HG03097 (cell line): Measurements from ENCODE around the gene HSD17B11.
"Not testable (repeated sequence)": the region's sequence is repeated elsewhere in the genome, so short reads cannot be mapped to it uniquely, and the experiment has no call there.

ENCODE experiments used
- ATAC-seq: cut with Tn5 transposase; IDR thresholded peaks from one replicate; pipeline ENCODE4 v1.9.1; 2021; ENCODE audit not compliant: unreplicated experiment, low FRiP score

The HSD17B11 gene

DNA sequence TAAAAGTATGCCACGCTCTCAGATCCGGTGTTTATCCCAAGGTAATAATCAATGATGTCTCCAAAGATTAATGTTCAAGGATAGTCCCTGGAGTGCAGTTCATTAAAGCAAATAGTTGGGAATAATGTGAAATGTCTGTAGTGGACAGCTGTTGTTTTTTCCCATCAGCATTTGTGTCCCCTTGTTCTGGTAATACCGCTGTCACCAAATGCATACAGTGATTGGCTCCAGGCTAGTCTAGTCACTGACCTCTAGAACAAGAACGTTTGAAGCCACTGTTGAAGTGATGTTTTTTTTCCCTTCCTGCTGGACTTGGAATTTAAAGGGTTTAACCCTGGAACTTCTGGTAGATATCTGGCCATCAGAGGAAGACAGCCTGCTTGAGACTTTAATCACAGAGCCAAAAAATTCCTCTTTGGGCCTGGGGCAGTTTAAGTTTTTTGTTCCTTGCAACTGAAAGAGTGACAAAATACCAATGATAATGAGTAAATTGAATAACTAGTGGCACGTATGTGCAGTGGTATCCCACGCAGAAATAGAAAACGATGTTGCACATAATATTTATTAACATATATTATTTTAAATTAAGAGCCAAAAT is 30.6 kb downstream of the HSD17B11 start:
- no peak for ATAC-seq

DNA sequence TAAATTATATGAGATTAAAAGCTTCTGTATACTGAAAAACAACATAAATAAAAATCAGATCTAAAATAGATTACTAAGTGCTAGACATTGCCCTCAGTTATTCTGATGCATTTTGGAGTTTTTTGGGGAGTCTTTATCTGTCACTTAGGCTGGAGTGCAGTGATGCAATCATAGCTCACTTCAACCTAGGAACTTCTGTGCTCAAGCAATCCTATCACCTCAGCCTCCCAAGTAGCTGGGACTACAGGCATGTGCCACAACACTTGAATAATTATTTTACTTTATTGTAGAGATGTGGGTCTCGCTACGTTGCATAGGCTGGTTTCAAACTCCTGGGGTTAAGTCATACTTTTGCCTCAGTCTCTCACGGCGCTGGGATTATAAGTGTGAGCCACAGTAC is 31.7 kb downstream of the HSD17B11 start:
- no peak for ATAC-seq

DNA sequence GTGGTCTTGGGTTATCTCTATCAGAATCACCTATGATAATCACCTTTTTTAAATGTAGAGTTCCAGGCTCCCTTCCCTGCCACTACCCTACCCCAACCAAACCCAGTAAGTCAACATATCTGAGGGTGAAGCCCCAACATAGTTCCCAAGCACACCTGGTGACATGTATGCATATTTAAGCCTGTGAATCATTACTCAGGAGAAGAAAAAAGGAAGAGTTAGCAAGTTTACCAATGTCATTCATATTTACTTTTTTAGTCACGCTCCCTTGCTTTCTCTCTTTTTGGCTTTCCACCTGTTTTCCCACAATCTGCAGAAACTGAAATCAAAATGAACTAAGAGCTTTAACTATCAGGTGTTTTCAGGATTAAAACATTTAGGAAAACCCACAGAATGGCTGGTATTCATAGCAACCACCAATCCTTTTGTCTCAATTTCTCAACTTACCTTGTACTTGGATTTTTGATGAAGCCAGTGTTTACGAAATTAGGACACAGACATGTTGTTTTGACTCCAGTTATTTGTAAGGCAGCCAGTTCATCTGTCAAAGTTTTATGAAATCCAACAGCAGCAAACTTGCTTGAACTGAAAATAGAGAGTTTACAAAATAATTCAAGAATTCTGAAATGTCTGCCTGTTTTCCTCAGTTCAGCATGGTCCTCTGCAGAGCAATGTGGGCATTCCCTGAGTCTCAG is 34.0 kb downstream of the HSD17B11 start:
- no peak for ATAC-seq

GRCh38 chr4:87354168-87355102 is 36.6 kb downstream of the HSD17B11 start:
- no peak for ATAC-seq

GRCh38 chr4:87353592-87353991 is 37.4 kb downstream of the HSD17B11 start:
- no peak for ATAC-seq

DNA sequence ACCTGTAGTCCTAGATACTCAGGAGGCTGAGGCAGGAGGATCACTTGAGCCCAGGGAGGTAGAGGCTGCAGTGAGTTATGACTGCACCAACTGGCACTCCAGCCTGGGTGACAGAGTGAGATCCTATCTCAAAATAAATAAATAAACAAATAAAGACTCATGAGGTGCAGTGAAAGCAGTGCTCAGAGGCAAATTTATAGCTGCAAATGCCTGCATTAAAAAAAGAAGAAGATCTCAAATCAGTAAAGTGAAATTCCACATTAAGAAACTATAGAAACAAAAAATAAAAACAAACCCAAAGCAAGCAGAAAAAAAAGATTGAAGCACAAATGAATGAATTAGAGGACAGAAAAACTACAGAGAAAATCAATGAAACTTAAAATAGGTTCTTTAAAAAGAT is 45.8 kb downstream of the HSD17B11 start:
- ATAC-seq, result no peak

- no peak for ATAC-seq
Measured at GRCh38 chr4:87342872-87343271, 48.1 kb downstream of the HSD17B11 start.

- ATAC-seq, result not testable (repeated sequence)
Measured at GRCh38 chr4:87341954-87342635, 48.9 kb downstream of the HSD17B11 start.

DNA sequence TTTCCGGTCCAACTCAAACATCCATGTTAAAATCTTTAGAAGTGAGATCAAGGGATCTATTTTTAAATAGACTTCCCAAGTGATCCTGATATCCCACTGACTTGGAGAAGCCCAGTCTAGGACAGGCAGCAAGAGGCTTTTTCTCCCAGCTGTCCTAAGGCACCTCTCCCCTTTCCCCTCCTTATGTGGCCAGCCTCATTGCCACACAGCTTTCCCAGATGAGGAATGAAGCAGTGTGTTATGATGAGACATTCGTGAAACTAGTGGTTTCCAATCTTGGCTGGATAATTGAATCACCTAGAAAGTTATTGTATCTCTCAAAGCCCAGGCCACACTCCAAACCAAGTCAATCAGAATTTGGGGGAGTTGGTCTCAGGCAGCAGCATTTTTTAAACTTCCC is 51.5 kb downstream of the HSD17B11 start:
- no peak for ATAC-seq

GRCh38 chr4:87337361-87337760 is 53.6 kb downstream of the HSD17B11 start:
- no peak for ATAC-seq

DNA sequence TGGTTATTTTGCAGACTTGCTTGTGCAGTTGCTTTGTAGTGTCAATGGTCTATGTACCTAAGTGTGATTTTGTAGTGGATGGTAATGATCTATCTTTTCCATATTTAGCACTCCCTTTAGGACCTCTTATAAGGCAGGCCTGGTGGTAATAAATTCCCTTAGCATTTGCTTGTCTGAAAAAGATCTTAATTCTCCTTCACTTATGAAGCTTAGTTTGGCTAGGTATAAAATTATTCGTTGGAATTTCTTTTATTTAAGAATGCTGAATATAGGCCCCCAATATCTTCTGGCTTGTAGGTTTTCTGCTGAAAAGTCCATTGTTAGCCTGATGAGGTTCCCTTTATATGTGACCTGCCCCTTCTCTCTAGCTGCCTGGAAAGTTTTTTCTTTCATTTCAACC is 57.7 kb downstream of the HSD17B11 start:
- ATAC-seq, result no peak

DNA sequence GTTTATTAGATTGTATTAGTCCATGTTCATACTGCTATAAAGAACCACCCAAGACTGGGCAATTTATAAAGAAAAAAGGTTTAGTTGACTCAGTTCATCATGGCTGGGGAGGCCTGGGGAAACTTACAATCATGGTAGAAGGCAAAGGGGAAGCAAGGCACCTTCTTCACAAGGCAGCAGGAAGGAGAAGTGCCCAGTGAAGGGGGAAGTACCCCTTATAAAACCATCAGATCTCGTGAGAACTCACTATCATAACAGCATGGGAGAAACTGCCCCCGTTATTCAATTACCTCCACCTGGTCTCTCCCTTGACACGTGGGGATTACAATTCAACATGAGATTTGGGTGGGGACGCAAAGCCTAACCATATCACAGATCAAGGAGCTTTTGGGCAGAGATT is 60.2 kb downstream of the HSD17B11 start:
- ATAC-seq, result no peak

DNA sequence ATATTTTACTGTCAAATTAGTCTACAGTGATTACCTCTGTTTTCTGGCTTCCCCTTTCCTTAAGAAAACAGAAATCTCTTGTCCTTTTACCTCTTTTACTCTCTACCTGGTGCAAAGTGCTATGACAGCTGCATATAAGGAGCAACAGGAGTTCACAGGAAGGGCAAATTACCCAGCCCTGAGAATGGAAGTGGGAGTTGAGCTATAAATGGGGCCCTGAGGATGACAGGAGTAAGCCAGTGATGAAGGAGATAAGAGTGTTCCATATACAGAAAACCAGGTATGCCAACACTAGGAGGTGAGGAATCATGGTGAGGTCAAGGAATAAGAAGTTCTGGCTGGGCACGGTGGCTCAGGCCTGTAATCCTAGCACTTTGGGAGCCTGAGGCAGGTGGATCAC is 63.9 kb downstream of the HSD17B11 start:
- no peak for ATAC-seq

DNA sequence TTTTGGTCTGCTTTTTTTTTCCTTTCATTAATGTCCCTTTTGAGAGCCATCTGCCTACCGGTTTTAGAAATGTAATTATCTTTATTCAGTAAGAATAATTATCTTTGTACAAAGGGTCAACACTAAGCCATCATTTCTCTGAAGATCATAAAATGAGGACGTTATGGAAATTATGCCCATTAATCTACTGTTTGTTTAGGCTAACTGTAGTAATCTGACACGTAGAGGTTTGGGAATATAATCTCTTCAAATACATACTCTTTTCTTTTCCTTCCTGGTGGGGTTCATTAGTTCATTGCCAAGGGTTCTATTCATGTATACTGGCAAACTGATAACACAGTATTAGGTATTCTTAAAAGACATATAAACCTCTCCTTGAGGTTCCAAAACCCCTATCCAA is 64.5 kb downstream of the HSD17B11 start:
- no peak for ATAC-seq

DNA sequence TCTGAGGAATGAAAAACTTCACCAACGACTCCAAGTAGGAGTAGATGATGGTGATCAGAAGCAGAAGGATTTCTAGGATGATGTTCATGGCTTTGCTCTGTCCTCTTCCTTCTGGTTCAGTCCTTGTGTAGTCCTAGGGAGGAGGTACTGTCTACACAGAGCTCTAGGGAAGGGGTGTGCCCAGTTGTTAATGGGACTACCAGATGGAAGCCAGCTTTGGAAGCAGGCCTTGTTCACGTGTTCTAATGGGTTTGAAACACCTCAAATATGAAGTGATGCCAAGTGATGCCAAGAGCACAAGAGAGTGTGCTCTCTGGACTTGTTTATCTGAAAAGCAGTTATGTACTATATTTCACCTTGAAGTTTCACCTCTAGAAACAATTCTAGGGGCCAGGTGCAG is 68.2 kb downstream of the HSD17B11 start, which contains the start of gene HSD17B13:
Gene HSD17B13, minus strand, starts transcription at position 129 of the 400 bp plus-strand sequence. Its CDS starts 41 bp downstream, at position 88.
- ATAC-seq, result no peak

DNA sequence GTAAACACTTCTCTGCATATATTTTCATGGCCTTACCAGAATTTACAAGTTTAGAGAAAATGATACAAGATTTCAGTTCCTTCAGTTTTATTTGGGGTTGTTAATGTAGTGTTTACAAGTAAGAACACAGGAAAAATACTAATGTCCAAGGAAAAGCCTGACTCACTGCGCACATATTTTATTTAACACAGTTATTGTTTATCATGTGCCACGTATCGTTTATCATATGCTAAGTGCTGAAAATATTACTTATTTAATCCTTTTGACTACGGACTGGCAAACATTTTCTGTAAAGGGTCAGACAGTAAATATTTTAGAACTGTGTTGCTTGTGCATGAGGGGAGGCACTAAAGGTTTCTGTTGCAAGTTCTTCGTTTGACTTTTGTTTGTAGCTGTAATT is 69.1 kb downstream of the HSD17B11 start:
- ATAC-seq, result no peak

GRCh38 chr4:87317527-87317926 is 73.5 kb downstream of the HSD17B11 start:
- ATAC-seq, result no peak

GRCh38 chr4:87316961-87317360 is 74.0 kb downstream of the HSD17B11 start:
- ATAC-seq, result no peak

DNA sequence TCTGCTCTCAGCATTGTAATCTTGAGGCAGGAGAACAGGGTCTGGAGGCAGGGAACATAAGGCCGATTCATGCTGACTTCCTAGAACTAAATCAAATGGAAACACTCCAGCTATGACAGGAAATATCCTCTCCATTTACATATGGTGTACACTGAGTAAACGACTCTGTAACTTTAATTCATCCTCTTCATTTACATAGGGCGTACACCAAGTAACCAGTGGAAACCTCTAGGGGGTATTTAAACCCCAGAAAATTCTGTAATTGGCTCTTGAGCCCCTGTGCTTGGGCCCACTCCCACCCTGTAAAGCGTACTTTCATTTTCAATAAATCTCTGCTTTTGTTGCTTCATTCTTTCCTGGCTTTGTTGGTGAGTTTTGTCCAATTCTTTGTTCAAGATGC is 76.0 kb downstream of the HSD17B11 start:
- ATAC-seq, result not testable (repeated sequence)

GRCh38 chr4:87313756-87314155 is 77.2 kb downstream of the HSD17B11 start:
- no peak for ATAC-seq

DNA sequence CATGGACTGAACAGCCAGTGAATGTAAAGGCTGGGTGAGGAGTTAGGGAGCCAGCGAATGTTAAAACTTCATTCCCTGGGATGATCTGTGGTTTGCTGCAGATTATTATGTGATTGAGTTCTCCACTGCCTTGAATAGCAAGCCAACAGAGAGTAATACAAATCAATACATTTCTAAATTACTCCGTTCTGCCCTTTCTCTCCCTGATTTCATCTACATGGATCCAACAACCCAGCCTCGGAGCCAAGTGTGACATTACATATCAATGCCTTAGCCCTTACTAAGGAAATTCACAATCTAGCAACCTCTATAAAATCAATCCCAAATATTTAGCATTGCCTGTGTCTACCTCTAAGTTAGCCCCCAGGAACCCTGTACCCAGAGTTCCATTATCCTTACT is 79.3 kb downstream of the HSD17B11 start:
- no peak for ATAC-seq
